SK-N-DZ (cell line): ENCODE data around the gene RETREG2.

ENCODE experiments used
- DNase-seq: peaks from one replicate; pipeline ENCODE4 v3.0.0-alpha.2; 2015; ENCODE audit warnings: low spot score

The RETREG2 gene

GRCh38 chr2:219168932-219169331 lies 9.1 kb upstream of the RETREG2 start:
- no peak for DNase-seq

GRCh38 chr2:219169930-219170654 lies 8.0 kb upstream of the RETREG2 start, which contains the start of gene SLC23A3:
TSS of gene SLC23A3 (minus strand) at chr2:219170029. CDS start at chr2:219169984, 45 bp downstream.
- DNase-seq, result no peak

- DNase-seq, result peak; percentile 55
Observed at GRCh38 chr2:219171231-219171651, 6.8 kb upstream of the RETREG2 start.

GRCh38 chr2:219172231-219173154 lies 5.6 kb upstream of the RETREG2 start:
- DNase-seq, result no peak

- no peak for DNase-seq
Observed at GRCh38 chr2:219173176-219173575, 4.9 kb upstream of the RETREG2 start.

- no peak for DNase-seq
Observed at GRCh38 chr2:219174146-219174545, 3.9 kb upstream of the RETREG2 start.

- no peak for DNase-seq
Observed at GRCh38 chr2:219174801-219175200, 3.3 kb upstream of the RETREG2 start.

GRCh38 chr2:219175486-219175885 lies 2.6 kb upstream of the RETREG2 start:
- no peak for DNase-seq

- DNase-seq, result peak; percentile 61
Observed at GRCh38 chr2:219175928-219176817, 1.9 kb upstream of the RETREG2 start.

GRCh38 chr2:219176818-219177551 lies 1.1 kb upstream of the RETREG2 start, which contains the start of gene CNPPD1:
TSS of gene CNPPD1 (minus strand) at chr2:219176925. CDS start at chr2:219176828, 97 bp downstream.
- DNase-seq, result peak; percentile 83

- DNase-seq, result peak; percentile 42
Observed at GRCh38 chr2:219178377-219179175, 501 bp downstream of the RETREG2 start.

GRCh38 chr2:219179601-219180465 lies 1.8 kb downstream of the RETREG2 start:
- no peak for DNase-seq

GRCh38 chr2:219180961-219181360 lies 2.9 kb downstream of the RETREG2 start:
- DNase-seq, result no peak

- DNase-seq, result no peak
Observed at GRCh38 chr2:219181531-219181930, 3.5 kb downstream of the RETREG2 start.

GRCh38 chr2:219182331-219183150 lies 4.5 kb downstream of the RETREG2 start:
- DNase-seq, result no peak

GRCh38 chr2:219183151-219183772 lies 5.2 kb downstream of the RETREG2 start:
- DNase-seq, result no peak

GRCh38 chr2:219184121-219184520 lies 6.0 kb downstream of the RETREG2 start:
- DNase-seq, result no peak
